Astrocyte of the cerebellum (primary cell): ENCODE measurements around the gene SMARCAD1.

Source experiments
- DNase-seq: peaks from one replicate; pipeline ENCODE4 v3.0.0-alpha.2; 2011; ENCODE audit warnings: low read depth
- H3K4me3 ChIP-seq: 2 replicates; pipeline ENCODE4 v1.5.1; 2011; ENCODE audit warnings: mild to moderate bottlenecking, low read depth, low read length, moderate library complexity
- in situ Hi-C: cut with HindIII; loops from 2 replicates; pipeline ENCODE4 v1.10.0; 2017; ENCODE audit warnings: low sequenced_read_pairs
- TF ChIP-seq, protein P1 (sequence below): IDR thresholded peaks from 2 replicates; pipeline ENCODE4 v1.5.1; 2012; ENCODE audit warnings: low read length, low read depth, moderate library complexity, mild to moderate bottlenecking; ENCODE audit errors: missing control alignments

The SMARCAD1 gene

DNA sequence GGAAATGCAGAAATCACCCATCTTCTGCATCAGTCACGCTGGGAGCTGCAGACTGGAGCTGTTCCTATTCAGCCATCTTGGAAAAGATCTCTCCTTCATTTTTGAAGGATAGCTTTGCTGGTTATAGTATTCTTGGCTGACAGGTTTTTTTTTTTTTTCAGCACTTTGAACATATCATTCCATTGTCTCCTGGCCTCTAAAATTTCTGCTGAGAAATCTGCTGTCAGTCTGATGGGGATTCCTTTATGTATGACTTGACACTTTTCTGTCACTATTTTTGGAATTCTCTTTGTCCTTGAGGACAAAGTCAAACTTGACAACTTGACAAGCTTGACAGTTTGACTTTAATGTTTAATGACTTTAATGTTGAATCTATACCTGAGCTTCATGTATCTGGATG is 118.2 kb downstream of the SMARCAD1 start:
- no peak for DNase-seq
- TF ChIP-seq, protein P1, sequence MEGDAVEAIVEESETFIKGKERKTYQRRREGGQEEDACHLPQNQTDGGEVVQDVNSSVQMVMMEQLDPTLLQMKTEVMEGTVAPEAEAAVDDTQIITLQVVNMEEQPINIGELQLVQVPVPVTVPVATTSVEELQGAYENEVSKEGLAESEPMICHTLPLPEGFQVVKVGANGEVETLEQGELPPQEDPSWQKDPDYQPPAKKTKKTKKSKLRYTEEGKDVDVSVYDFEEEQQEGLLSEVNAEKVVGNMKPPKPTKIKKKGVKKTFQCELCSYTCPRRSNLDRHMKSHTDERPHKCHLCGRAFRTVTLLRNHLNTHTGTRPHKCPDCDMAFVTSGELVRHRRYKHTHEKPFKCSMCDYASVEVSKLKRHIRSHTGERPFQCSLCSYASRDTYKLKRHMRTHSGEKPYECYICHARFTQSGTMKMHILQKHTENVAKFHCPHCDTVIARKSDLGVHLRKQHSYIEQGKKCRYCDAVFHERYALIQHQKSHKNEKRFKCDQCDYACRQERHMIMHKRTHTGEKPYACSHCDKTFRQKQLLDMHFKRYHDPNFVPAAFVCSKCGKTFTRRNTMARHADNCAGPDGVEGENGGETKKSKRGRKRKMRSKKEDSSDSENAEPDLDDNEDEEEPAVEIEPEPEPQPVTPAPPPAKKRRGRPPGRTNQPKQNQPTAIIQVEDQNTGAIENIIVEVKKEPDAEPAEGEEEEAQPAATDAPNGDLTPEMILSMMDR = no peak
- in situ Hi-C loops = no loop called here
- H3K4me3 ChIP-seq = no peak overlapping the region

DNA sequence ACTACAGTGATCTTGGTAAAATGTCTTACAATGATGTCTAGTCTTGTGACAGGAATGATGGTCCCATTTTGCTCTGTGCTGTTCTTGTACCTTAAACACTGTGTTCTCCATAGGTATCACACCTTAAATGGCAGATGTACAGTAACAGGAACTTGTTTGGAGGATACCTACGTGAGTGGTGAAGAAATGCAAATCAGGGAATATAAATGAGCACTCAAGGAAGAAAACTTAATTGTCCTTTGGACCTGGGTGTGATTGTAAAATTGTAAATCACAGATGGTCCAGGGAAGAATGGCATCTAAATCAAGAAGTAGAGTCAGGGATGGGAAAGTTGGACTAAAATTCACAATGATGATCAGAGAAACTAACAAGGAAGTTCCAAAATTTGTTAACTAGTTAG is 122.3 kb downstream of the SMARCAD1 start:
- H3K4me3 ChIP-seq = no peak overlapping the region
- no peak for DNase-seq
- TF ChIP-seq, protein P1 = no peak
- in situ Hi-C loops = no loop called here

DNA sequence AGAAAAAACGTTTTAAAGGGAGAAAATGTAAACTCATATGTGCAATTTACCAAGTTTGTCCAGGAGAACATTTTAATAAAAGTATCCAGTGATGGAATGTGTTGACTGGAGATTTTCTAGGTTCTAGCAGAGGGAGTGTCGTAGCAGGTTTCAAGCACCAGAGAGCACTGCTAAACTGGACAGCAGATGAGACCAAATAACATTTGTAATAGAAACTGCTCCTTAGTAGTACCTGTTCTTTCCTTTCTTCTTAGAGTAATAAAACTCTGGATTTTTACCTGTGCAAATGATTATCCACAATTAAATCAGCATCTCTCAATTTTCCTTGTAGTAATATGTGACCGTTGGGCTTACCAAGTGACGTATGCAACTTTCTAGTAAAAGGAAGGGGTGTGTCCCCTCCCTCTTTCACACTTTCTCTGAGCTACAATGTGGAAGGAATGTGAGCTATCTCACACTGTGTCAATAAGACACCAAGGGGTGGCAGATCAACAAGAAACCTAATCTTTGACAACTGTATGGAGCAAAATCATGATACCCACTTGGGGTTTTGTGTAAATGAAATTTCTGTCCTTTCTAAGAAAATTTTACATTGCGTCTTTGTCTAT is 125.4 kb downstream of the SMARCAD1 start:
- no peak for DNase-seq
- in situ Hi-C loops = no loop called here

DNA sequence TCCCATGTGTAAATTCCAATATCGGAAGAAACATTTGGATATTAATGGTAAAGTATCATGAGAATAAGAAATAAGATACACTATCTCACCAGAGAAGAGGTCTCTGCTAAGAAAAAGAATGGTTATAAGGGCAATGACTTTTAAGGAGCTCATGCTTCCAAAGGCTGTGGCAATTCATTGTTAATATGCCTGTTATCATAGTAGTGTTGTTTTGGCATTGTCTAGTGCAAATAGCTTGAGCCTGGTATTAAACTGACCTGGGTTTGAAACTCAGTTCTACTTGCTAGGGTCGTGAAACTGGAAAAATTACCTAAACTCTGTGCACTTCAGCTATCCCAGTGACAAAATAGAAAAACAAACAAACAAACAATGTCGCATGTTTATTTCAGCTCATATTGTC is 126.2 kb downstream of the SMARCAD1 start:
- TF ChIP-seq, protein P1 = no peak
- no peak overlapping the region for H3K4me3 ChIP-seq
- DNase-seq = no peak
- in situ Hi-C loops = no loop called here

More for the DNA sequence above, 125.4 kb downstream of the SMARCAD1 start:
- no peak overlapping the region for H3K4me3 ChIP-seq
- TF ChIP-seq, protein P1 = no peak

DNA sequence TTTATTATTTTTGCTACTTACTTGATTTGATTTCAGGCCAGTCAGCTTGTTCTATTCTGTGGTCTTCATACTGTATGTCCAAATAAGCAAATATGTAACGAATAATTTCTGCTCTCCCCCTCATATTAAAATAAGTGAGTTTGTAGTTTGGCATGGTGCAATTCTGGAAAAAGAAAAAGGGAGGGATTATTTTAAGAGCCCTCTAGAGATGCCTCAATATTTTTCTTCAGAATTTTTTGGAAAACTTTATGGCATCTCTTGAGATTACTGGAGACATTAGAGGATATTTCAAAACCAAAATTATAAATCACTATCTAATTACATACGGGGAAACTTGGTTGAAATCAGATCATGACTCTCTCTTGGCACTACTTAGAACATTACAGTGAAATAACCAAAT is 126.8 kb downstream of the SMARCAD1 start:
- no peak for DNase-seq
- no peak overlapping the region for H3K4me3 ChIP-seq
- TF ChIP-seq, protein P1 = no peak
- in situ Hi-C loops = no loop called here

DNA sequence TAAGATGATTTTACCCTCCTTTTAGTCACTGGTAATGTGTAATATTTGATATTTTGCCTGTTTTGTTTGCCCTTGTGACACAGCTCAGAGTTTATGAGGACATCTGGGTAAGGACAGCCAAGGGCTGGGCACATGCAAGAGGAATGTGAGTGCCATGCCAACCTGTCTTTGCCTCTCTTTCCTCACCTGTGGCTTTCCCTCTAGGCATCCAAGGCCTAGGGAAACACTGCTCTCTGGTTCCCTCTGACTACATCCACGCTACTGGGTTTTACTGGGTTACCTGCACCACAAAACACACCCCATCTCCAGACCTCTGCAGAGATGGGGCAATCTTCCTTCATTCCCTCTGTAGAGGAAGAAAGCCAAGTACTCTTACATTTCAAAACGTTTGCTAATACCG is 127.3 kb downstream of the SMARCAD1 start:
- no peak overlapping the region for H3K4me3 ChIP-seq
- DNase-seq = no peak
- TF ChIP-seq, protein P1 = no peak
- in situ Hi-C loops = no loop called here
